ENCODE data around the gene COL18A1. TPM values are rescaled to one million over a fixed set of nuclear protein-coding genes. Genes with fewer than 3 reads are reported as not detected.
A peak's percentile ranks its signal among the peaks of the same experiment; 100 is the strongest.

COL18A1 gene
- total and polyA plus RNA-seq, 2 of the 8 experiments (the other 6 are each of a cell fraction or from before 2014, with no cell fraction given) = 145 to 201 TPM

DNA sequence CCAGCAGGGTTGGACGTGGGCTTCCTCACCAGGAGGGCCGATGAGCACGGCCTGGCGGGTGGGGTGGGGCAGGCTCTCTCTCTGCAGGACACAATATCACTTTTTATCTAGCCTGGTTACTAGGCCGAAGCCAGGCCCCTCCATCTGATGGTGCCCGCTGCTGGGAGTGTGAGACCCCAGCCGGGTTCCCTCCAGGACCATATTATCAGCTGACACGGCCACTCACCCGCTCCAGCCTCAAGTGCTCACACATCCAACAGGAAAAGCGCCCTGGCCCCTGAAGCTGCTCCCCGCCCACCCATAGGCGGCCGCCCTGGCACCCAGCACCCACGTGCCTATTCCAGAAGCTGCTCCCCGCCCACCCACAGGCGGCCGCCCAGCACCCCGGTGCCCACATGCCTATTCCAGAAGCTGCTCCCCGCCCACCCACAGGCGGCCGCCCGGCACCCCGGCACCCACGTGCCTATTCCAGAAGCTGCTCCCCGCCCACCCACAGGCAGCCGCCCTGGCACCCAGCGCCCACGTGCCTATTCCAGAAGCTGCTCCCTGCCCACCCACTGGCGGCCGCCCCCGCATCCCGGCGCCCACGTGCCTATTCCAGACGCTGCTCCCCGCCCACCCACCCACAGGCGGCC, 132.3 kb downstream of the COL18A1 start:
- Histone ChIP-seq H2AFZ (ENCODE audit: low read length) (no peak overlapping the region), H3K36me3 (ENCODE audit: control insufficient read depth in 2 of 4, insufficient read depth in 4 of 4, low read length in 3 of 4) (peaks cover 0 to 5% (median 2%) of the 10 kb centered on the region in 4 experiments; a peak in 3 of 8 replicates), H2BK15ac (ENCODE audit: low read length) (no peak overlapping the region), H4K8ac (ENCODE audit: extremely low read depth, insufficient read depth, low read length) (no peak overlapping the region), H3K27ac (ENCODE audit: low read depth, low read length) (no peak overlapping the region), H3K9me3 (ENCODE audit: insufficient read depth in 2 of 2, low read depth in 1 of 2, low read length in 1 of 2) (no peaks in the 10 kb centered on the region), H3K9ac (replicated peaks in 1 of 4; ENCODE audit: extremely low read depth in 1 of 4, low read depth in 3 of 4, low read length in 3 of 4) (no peak overlapping the region), H2AK5ac (ENCODE audit: low read depth, low read length) (no peak overlapping the region), H3K79me2 (ENCODE audit: control insufficient read depth in 1 of 2, insufficient read depth in 2 of 2, low read length in 2 of 2) (peaks cover 0 to 33% of the 10 kb centered on the region in 2 experiments; a peak in 2 of 4 replicates), H4K91ac (replicated peaks; ENCODE audit: insufficient read length, low read length) (no peak overlapping the region), H2BK20ac (ENCODE audit: low read length) (no peak overlapping the region), H2BK12ac (ENCODE audit: low read depth, low read length) (no peak overlapping the region), H4K20me1 (replicated peaks in 1 of 2; ENCODE audit: control insufficient read depth in 1 of 2, insufficient read depth in 2 of 2, low read length in 2 of 2) (peaks cover 10 to 22% of the 10 kb centered on the region in 2 experiments), H2BK5ac (ENCODE audit: low read depth, low read length) (no peak overlapping the region), H3K4me3 (ENCODE audit: extremely low read depth in 1 of 4, insufficient read depth in 2 of 4, low read depth in 3 of 4, low read length in 4 of 4) (no peak overlapping the region), H3K18ac (ENCODE audit: extremely low read depth, low read length) (no peak overlapping the region), H3K4me2 (ENCODE audit: insufficient read depth in 1 of 2, low read depth in 2 of 2, low read length in 2 of 2) (no peak overlapping the region), H3K79me1 (ENCODE audit: low read depth, low read length) (peaks cover 8% of the 10 kb centered on the region), H3K23ac (ENCODE audit: insufficient read length) (no peak overlapping the region), H3K23me2 (ENCODE audit: low read depth, low read length) (peaks cover 6% of the 10 kb centered on the region; the same call in 1 of the 2 replicates), H3K27me3 (replicated peaks in 1 of 4; ENCODE audit: control insufficient read depth in 3 of 4, extremely low read depth in 1 of 4, insufficient read depth in 3 of 4, low read length in 3 of 4) (no peaks in the 10 kb centered on the region), H4K5ac (ENCODE audit: insufficient read length, low read depth, low read length) (no peak overlapping the region), H2BK120ac (replicated peaks; ENCODE audit: low read depth, low read length) (no peak overlapping the region), H3K4me1 (replicated peaks in 1 of 4; ENCODE audit: control insufficient read depth in 3 of 4, insufficient read depth in 4 of 4, low read length in 3 of 4) (peaks cover 0 to 7% (median 5%) of the 10 kb centered on the region in 4 experiments; a peak in 4 of 7 replicates), H3K14ac (ENCODE audit: insufficient read length) (no peak overlapping the region), H3K56ac (replicated peaks; ENCODE audit: insufficient read length, low read depth, low read length) (no peak overlapping the region), H3K4ac (replicated peaks; ENCODE audit: insufficient read length, low read depth, low read length) (no peak overlapping the region)
- POLR2A ChIA-PET (ENCODE audit: partially characterized antibody) = no interaction called here
- no peak for TF ChIP-seq MAFK (IDR thresholded peaks at IDR 0.05; ENCODE audit: low read depth, low read length)
- WGBS, 2 experiments (ENCODE audit: extremely low coverage in 1 of 2, insufficient coverage in 1 of 2, insufficient read length in 1 of 2, insufficient replicate concordance in 2 of 2, low coverage in 1 of 2, low lambda C conversion rate in 2 of 2, missing lambda C conversion rate in 1 of 2) = 95% methylated on average over 14 of the region's 37 CpGs; no CpG with 5 or more reads in 1 of the 2 experiments
- CTCF ChIA-PET (ENCODE audit: partially characterized antibody) = interaction anchor here (0.6 kb wide), 1 partner anchor 811 kb away, joined by 3 read pairs; no protein-coding TSS in a partner anchor
- FAIRE-seq = no peak
- DNase-seq (ENCODE audit: low read depth in 1 of 2, low spot score in 2 of 2) = peak in 1 of 2 experiments; percentile 13

Data from H1 (cell line).